Measurements from ENCODE around the gene EIF4B. TPM values are rescaled to one million over a fixed set of nuclear protein-coding genes. Genes with fewer than 3 reads are reported as not detected.

The EIF4B gene
- total RNA-seq, 6 donors from 2014 or later = 222 to 451 (median 363) TPM

DNA sequence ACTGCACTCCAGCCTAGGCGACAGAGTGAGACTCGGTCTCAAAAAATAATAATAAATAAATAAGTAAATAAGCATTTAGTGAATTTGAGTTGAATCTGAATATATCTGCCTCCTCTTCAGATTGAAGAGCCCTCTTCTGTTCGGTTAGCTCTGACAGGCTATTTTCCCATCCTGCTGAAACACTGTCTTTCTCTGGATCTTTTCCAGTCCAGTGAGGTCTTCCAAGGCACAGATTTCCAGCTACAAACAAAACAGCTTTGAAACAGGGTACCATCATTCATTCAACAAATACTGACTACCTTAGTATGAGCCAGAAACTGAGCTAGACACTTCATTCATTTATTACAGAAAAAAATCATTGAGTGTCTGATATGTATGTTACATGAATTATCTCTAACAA, 80.1 kb downstream of the EIF4B start:
- ATAC-seq (ENCODE audit: low FRiP score in 2 of 2) (no peak), DNase-seq (no peak)
- TF ChIP-seq POLR2A (IDR thresholded peaks at IDR 0.05) (no peak), POLR2AphosphoS5 (IDR thresholded peaks at IDR 0.05) (no peak), EP300 (IDR thresholded peaks at IDR 0.05) (no peak)
- TF ChIP-seq, protein P1, sequence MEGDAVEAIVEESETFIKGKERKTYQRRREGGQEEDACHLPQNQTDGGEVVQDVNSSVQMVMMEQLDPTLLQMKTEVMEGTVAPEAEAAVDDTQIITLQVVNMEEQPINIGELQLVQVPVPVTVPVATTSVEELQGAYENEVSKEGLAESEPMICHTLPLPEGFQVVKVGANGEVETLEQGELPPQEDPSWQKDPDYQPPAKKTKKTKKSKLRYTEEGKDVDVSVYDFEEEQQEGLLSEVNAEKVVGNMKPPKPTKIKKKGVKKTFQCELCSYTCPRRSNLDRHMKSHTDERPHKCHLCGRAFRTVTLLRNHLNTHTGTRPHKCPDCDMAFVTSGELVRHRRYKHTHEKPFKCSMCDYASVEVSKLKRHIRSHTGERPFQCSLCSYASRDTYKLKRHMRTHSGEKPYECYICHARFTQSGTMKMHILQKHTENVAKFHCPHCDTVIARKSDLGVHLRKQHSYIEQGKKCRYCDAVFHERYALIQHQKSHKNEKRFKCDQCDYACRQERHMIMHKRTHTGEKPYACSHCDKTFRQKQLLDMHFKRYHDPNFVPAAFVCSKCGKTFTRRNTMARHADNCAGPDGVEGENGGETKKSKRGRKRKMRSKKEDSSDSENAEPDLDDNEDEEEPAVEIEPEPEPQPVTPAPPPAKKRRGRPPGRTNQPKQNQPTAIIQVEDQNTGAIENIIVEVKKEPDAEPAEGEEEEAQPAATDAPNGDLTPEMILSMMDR (IDR thresholded peaks at IDR 0.05) = no peak
- Histone ChIP-seq H3K27me3 (no peaks in the 10 kb centered on the region), H3K9me3 (no peaks in the 10 kb centered on the region), H3K36me3 (no peaks in the 10 kb centered on the region), H3K4me1 (no peaks in the 10 kb centered on the region), H3K27ac (no peak overlapping the region), H3K4me3 (no peak overlapping the region)
- WGBS, 2 donors = 89 to 90% methylated on average over 3 of the region's 3 CpGs

GRCh38 chr12:53090105-53090504, 83.8 kb downstream of the EIF4B start:
- no peaks in the 10 kb centered on the region for H3K27me3 ChIP-seq
- TF ChIP-seq, protein P1 (IDR thresholded peaks at IDR 0.05) = no peak
- TF ChIP-seq POLR2A (IDR thresholded peaks at IDR 0.05) = no peak
- TF ChIP-seq POLR2AphosphoS5 (IDR thresholded peaks at IDR 0.05) = no peak
- no peak for TF ChIP-seq EP300 (IDR thresholded peaks at IDR 0.05)
- 94% methylated on average over 6 of the region's 6 CpGs for WGBS, 2 donors
- H3K4me3 ChIP-seq = no peak overlapping the region
- H3K27ac ChIP-seq = no peak overlapping the region
- no peaks in the 10 kb centered on the region for H3K9me3 ChIP-seq
- ATAC-seq (ENCODE audit: low FRiP score in 2 of 2) = no peak
- H3K4me1 ChIP-seq = peaks cover 0 to 4% (median 2%) of the 10 kb centered on the region in 4 donors
- no peak for DNase-seq
- H3K36me3 ChIP-seq = no peaks in the 10 kb centered on the region

DNA sequence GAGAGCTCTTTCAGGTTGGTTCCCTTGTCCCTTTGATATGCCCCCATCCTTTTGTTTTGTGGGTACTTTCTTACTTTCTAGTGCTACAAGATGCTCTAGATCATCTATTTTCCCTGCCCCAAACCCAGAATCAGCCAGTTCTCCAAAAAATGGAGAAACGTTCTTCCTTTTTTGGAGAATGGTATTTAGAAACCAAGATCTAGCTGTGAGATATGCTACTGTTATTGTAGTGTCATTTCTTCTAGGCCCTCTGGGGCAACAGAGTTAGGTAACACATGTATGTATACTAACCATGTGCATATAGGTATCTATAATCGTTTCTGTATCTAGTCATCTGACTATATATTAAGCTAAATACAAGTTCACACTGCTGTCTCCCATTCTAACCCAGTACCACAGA, 84.3 kb downstream of the EIF4B start:
- no peaks in the 10 kb centered on the region for H3K36me3 ChIP-seq
- TF ChIP-seq POLR2AphosphoS5 (IDR thresholded peaks at IDR 0.05) (no peak), POLR2A (IDR thresholded peaks at IDR 0.05) (no peak), EP300 (IDR thresholded peaks at IDR 0.05) (no peak)
- TF ChIP-seq, protein P1 (IDR thresholded peaks at IDR 0.05) = no peak
- no peak overlapping the region for H3K4me3 ChIP-seq
- no peaks in the 10 kb centered on the region for H3K27me3 ChIP-seq
- WGBS, 2 donors = 70 to 75% methylated on average over 2 of the region's 2 CpGs
- DNase-seq (no peak), ATAC-seq (ENCODE audit: low FRiP score in 2 of 2) (no peak)
- no peaks in the 10 kb centered on the region for H3K9me3 ChIP-seq
- no peak overlapping the region for H3K27ac ChIP-seq
- H3K4me1 ChIP-seq = peaks cover 0 to 4% (median 2%) of the 10 kb centered on the region in 4 donors

- Histone ChIP-seq H3K9me3 (no peaks in the 10 kb centered on the region), H3K4me3 (no peak overlapping the region), H3K27ac (no peak overlapping the region), H3K27me3 (no peaks in the 10 kb centered on the region), H3K4me1 (peaks cover 8 to 14% (median 12%) of the 10 kb centered on the region in 4 donors), H3K36me3 (no peaks in the 10 kb centered on the region)
- TF ChIP-seq, protein P1 (IDR thresholded peaks at IDR 0.05) = no peak
- TF ChIP-seq POLR2A (IDR thresholded peaks at IDR 0.05) = no peak
- no peak for TF ChIP-seq EP300 (IDR thresholded peaks at IDR 0.05)
- no peak for TF ChIP-seq POLR2AphosphoS5 (IDR thresholded peaks at IDR 0.05)
- DNase-seq = no peak
- no peak for ATAC-seq (ENCODE audit: low FRiP score in 2 of 2)
- 76 to 85% methylated on average over 6 of the region's 6 CpGs for WGBS, 2 donors
Observed at GRCh38 chr12:53091756-53092155, 85.5 kb downstream of the EIF4B start.

Small RNA genes within 50 kb of the gene (small RNA-seq; reads per million reads assigned to genes)
- gene MIR6757 = 0 to 0.22 (median 0) reads per million in 4 donors

Other genes starting within 250 kb of the EIF4B start
- not detected for gene KRT76, start 229.1 kb upstream of the EIF4B start, total RNA-seq
- gene KRT3, start 210.3 kb upstream of the EIF4B start, total RNA-seq = not detected
- 10 to 100 TPM in 4 of 6 donors, 1 to 10 TPM in 2; 2.1 to 36.1 (median 15.1) TPM for gene KRT4, start 192.3 kb upstream of the EIF4B start, total RNA-seq
- 1 to 10 TPM in 3 of 6 donors, under 1 TPM in 1, not detected in 2; 0.30 to 8.9 (median 1.3) TPM for gene KRT79, start 172.1 kb upstream of the EIF4B start, total RNA-seq
- under 1 TPM in 2 of 6 donors, not detected in 4; 0.13 to 0.30 TPM for gene KRT78, start 157.5 kb upstream of the EIF4B start, total RNA-seq
- 1,000 to 10,000 TPM in 1 of 6 donors, 100 to 1,000 TPM in 4, 10 to 100 TPM in 1; 90.1 to 1,458 (median 358) TPM for gene KRT8, start 101.4 kb upstream of the EIF4B start, total RNA-seq
- gene KRT18, start 57.3 kb upstream of the EIF4B start, total RNA-seq = 1,000 to 10,000 TPM in 1 of 6 donors, 100 to 1,000 TPM in 4, 10 to 100 TPM in 1; 99.5 to 1,221 (median 355) TPM
- gene TNS2, start 43.6 kb downstream of the EIF4B start, total RNA-seq = 100 to 1,000 TPM in 5 of 6 donors, 10 to 100 TPM in 1; 99.1 to 703 (median 197) TPM
- gene SPRYD3, start 72.9 kb downstream of the EIF4B start, total RNA-seq = 10 to 100 TPM; 34.8 to 53.3 (median 46.7) TPM
- 100 to 1,000 TPM in 1 of 6 donors, 10 to 100 TPM in 5; 12.6 to 112 (median 48.9) TPM for gene IGFBP6, start 91.2 kb downstream of the EIF4B start, total RNA-seq
- 1 to 10 TPM in 1 of 6 donors, under 1 TPM in 2, not detected in 3; 0.11 to 3.1 (median 0.13) TPM for gene SOAT2, start 97.0 kb downstream of the EIF4B start, total RNA-seq
- gene ZNF740, start 174.3 kb downstream of the EIF4B start, total RNA-seq = 10 to 100 TPM in 5 of 6 donors, 1 to 10 TPM in 1; 9.6 to 52.4 (median 24.0) TPM
- 100 to 1,000 TPM in 1 of 6 donors, 10 to 100 TPM in 5; 19.8 to 164 (median 28.6) TPM for gene CSAD, start 174.5 kb downstream of the EIF4B start, total RNA-seq
- 10 to 100 TPM in 1 of 6 donors, 1 to 10 TPM in 5; 3.1 to 12.9 (median 4.7) TPM for gene ITGB7, start 200.8 kb downstream of the EIF4B start, total RNA-seq
- gene RARG, start 225.8 kb downstream of the EIF4B start, total RNA-seq = 10 to 100 TPM; 21.2 to 43.0 (median 32.1) TPM